ENCODE results near the gene POLD2.

POLD2 gene

GRCh38 chr7:44145969-44146911, 22.9 kb upstream of the POLD2 start:
- Histone ChIP-seq H3K9ac (ENCODE audit: low read length in 5 of 5) (peak overlapping the region in 1 of 5 donors; percentile 9), H3K9me3 (ENCODE audit: control insufficient read depth in 5 of 5, low read length in 5 of 5) (no peaks in the 10 kb centered on the region), H3K27me3 (ENCODE audit: control insufficient read depth in 5 of 5, insufficient read depth in 4 of 5, low read length in 5 of 5) (peaks cover 0 to 13% (median 10%) of the 10 kb centered on the region in 5 donors), H3K4me1 (ENCODE audit: control insufficient read depth in 5 of 5, insufficient read depth in 5 of 5, low read length in 5 of 5) (peaks cover 0 to 17% (median 14%) of the 10 kb centered on the region in 5 donors), H3K4me3 (ENCODE audit: low read depth in 1 of 5, low read length in 5 of 5) (peak overlapping the region in 4 of 5 donors; percentile 45 to 63 (median 52)), H3K36me3 (ENCODE audit: control insufficient read depth in 5 of 5, insufficient read depth in 5 of 5, low read length in 5 of 5) (no peaks in the 10 kb centered on the region), H3K27ac (ENCODE audit: low read depth, low read length) (no peak overlapping the region)

- H3K36me3 ChIP-seq (ENCODE audit: control insufficient read depth in 5 of 5, insufficient read depth in 5 of 5, low read length in 5 of 5), result no peaks in the 10 kb centered on the region
- peaks cover 0 to 13% (median 10%) of the 10 kb centered on the region in 5 donors for H3K27me3 ChIP-seq (ENCODE audit: control insufficient read depth in 5 of 5, insufficient read depth in 4 of 5, low read length in 5 of 5)
- peak overlapping the region in 1 of 5 donors; percentile 9 for H3K9ac ChIP-seq (ENCODE audit: low read length in 5 of 5)
- peaks cover 0 to 17% (median 14%) of the 10 kb centered on the region in 5 donors for H3K4me1 ChIP-seq (ENCODE audit: control insufficient read depth in 5 of 5, insufficient read depth in 5 of 5, low read length in 5 of 5)
- H3K9me3 ChIP-seq (ENCODE audit: control insufficient read depth in 5 of 5, low read length in 5 of 5), result no peaks in the 10 kb centered on the region
- H3K27ac ChIP-seq (ENCODE audit: low read depth, low read length), result no peak overlapping the region
- H3K4me3 ChIP-seq (ENCODE audit: low read depth in 1 of 5, low read length in 5 of 5), result peak overlapping the region in 4 of 5 donors; percentile 39 to 56 (median 48)
Observed at GRCh38 chr7:44145479-44145968, 22.2 kb upstream of the POLD2 start.

GRCh38 chr7:44144968-44145478, 21.7 kb upstream of the POLD2 start:
- Histone ChIP-seq H3K4me3 (ENCODE audit: low read depth in 1 of 5, low read length in 5 of 5) (peak overlapping the region in 2 of 5 donors; percentile 50 to 56), H3K36me3 (ENCODE audit: control insufficient read depth in 5 of 5, insufficient read depth in 5 of 5, low read length in 5 of 5) (no peaks in the 10 kb centered on the region), H3K4me1 (ENCODE audit: control insufficient read depth in 5 of 5, insufficient read depth in 5 of 5, low read length in 5 of 5) (peaks cover 0 to 17% (median 14%) of the 10 kb centered on the region in 5 donors), H3K9ac (ENCODE audit: low read length in 5 of 5) (no peak overlapping the region), H3K27ac (ENCODE audit: low read depth, low read length) (no peak overlapping the region), H3K9me3 (ENCODE audit: control insufficient read depth in 5 of 5, low read length in 5 of 5) (no peaks in the 10 kb centered on the region), H3K27me3 (ENCODE audit: control insufficient read depth in 5 of 5, insufficient read depth in 4 of 5, low read length in 5 of 5) (peaks cover 0 to 13% (median 10%) of the 10 kb centered on the region in 5 donors)

- Histone ChIP-seq H3K36me3 (ENCODE audit: control insufficient read depth in 5 of 5, insufficient read depth in 5 of 5, low read length in 5 of 5) (no peaks in the 10 kb centered on the region), H3K4me1 (ENCODE audit: control insufficient read depth in 5 of 5, insufficient read depth in 5 of 5, low read length in 5 of 5) (peaks cover 0 to 17% (median 14%) of the 10 kb centered on the region in 5 donors), H3K9ac (ENCODE audit: low read length in 5 of 5) (no peak overlapping the region), H3K27me3 (ENCODE audit: control insufficient read depth in 5 of 5, insufficient read depth in 4 of 5, low read length in 5 of 5) (peaks cover 0 to 13% (median 10%) of the 10 kb centered on the region in 5 donors), H3K27ac (ENCODE audit: low read depth, low read length) (no peak overlapping the region), H3K9me3 (ENCODE audit: control insufficient read depth in 5 of 5, low read length in 5 of 5) (no peaks in the 10 kb centered on the region), H3K4me3 (ENCODE audit: low read depth in 1 of 5, low read length in 5 of 5) (no peak overlapping the region)
Observed at GRCh38 chr7:44144426-44144967, 21.1 kb upstream of the POLD2 start.

- no peaks in the 10 kb centered on the region for H3K36me3 ChIP-seq (ENCODE audit: control insufficient read depth in 5 of 5, insufficient read depth in 5 of 5, low read length in 5 of 5)
- H3K9me3 ChIP-seq (ENCODE audit: control insufficient read depth in 5 of 5, low read length in 5 of 5), result no peaks in the 10 kb centered on the region
- no peak overlapping the region for H3K9ac ChIP-seq (ENCODE audit: low read length in 5 of 5)
- peaks cover 0 to 13% (median 10%) of the 10 kb centered on the region in 5 donors for H3K27me3 ChIP-seq (ENCODE audit: control insufficient read depth in 5 of 5, insufficient read depth in 4 of 5, low read length in 5 of 5)
- H3K27ac ChIP-seq (ENCODE audit: low read depth, low read length), result no peak overlapping the region
- H3K4me1 ChIP-seq (ENCODE audit: control insufficient read depth in 5 of 5, insufficient read depth in 5 of 5, low read length in 5 of 5), result peaks cover 0 to 17% (median 14%) of the 10 kb centered on the region in 5 donors
- H3K4me3 ChIP-seq (ENCODE audit: low read depth in 1 of 5, low read length in 5 of 5), result no peak overlapping the region
Observed at GRCh38 chr7:44143646-44144250, 20.4 kb upstream of the POLD2 start.

GRCh38 chr7:44142028-44142427, 18.7 kb upstream of the POLD2 start:
- Histone ChIP-seq H3K9me3 (ENCODE audit: control insufficient read depth in 5 of 5, low read length in 5 of 5) (no peaks in the 10 kb centered on the region), H3K27me3 (ENCODE audit: control insufficient read depth in 5 of 5, insufficient read depth in 4 of 5, low read length in 5 of 5) (peaks cover 0 to 13% (median 10%) of the 10 kb centered on the region in 5 donors), H3K36me3 (ENCODE audit: control insufficient read depth in 5 of 5, insufficient read depth in 5 of 5, low read length in 5 of 5) (no peaks in the 10 kb centered on the region), H3K4me3 (ENCODE audit: low read depth in 1 of 5, low read length in 5 of 5) (no peak overlapping the region), H3K9ac (ENCODE audit: low read length in 5 of 5) (no peak overlapping the region), H3K4me1 (ENCODE audit: control insufficient read depth in 5 of 5, insufficient read depth in 5 of 5, low read length in 5 of 5) (peaks cover 0 to 17% (median 14%) of the 10 kb centered on the region in 5 donors), H3K27ac (ENCODE audit: low read depth, low read length) (no peak overlapping the region)

- Histone ChIP-seq H3K9me3 (ENCODE audit: control insufficient read depth in 5 of 5, low read length in 5 of 5) (no peaks in the 10 kb centered on the region), H3K4me1 (ENCODE audit: control insufficient read depth in 5 of 5, insufficient read depth in 5 of 5, low read length in 5 of 5) (peaks cover 0 to 13% (median 11%) of the 10 kb centered on the region in 5 donors), H3K4me3 (ENCODE audit: low read depth in 1 of 5, low read length in 5 of 5) (no peak within 1 kb of the TSS), H3K27me3 (ENCODE audit: control insufficient read depth in 5 of 5, insufficient read depth in 4 of 5, low read length in 5 of 5) (peaks cover 0 to 11% (median 5%) of the 10 kb centered on the region in 5 donors), H3K36me3 (ENCODE audit: control insufficient read depth in 5 of 5, insufficient read depth in 5 of 5, low read length in 5 of 5) (no peaks in the 10 kb centered on the region), H3K27ac (ENCODE audit: low read depth, low read length) (no peak within 1 kb of the TSS), H3K9ac (ENCODE audit: low read length in 5 of 5) (no peak within 1 kb of the TSS)
Observed at GRCh38 chr7:44141221-44141850, 18.0 kb upstream of the POLD2 start, which contains the start of gene MYL7. MYL7 (minus strand) TSS chr7:44141332; CDS start chr7:44141305, 27 bp downstream.

- Histone ChIP-seq H3K27ac (ENCODE audit: low read depth, low read length) (no peak overlapping the region), H3K4me3 (ENCODE audit: low read depth in 1 of 5, low read length in 5 of 5) (no peak overlapping the region), H3K4me1 (ENCODE audit: control insufficient read depth in 5 of 5, insufficient read depth in 5 of 5, low read length in 5 of 5) (peaks cover 0 to 4% (median 4%) of the 10 kb centered on the region in 5 donors)
Observed at GRCh38 chr7:44140341-44140740, 17.0 kb upstream of the POLD2 start.

GRCh38 chr7:44139311-44140010, 16.1 kb upstream of the POLD2 start:
- Histone ChIP-seq H3K27me3 (ENCODE audit: control insufficient read depth in 5 of 5, insufficient read depth in 4 of 5, low read length in 5 of 5) (no peaks in the 10 kb centered on the region), H3K36me3 (ENCODE audit: control insufficient read depth in 5 of 5, insufficient read depth in 5 of 5, low read length in 5 of 5) (no peaks in the 10 kb centered on the region), H3K9ac (ENCODE audit: low read length in 5 of 5) (no peak overlapping the region), H3K4me3 (ENCODE audit: low read depth in 1 of 5, low read length in 5 of 5) (no peak overlapping the region), H3K27ac (ENCODE audit: low read depth, low read length) (no peak overlapping the region), H3K4me1 (ENCODE audit: control insufficient read depth in 5 of 5, insufficient read depth in 5 of 5, low read length in 5 of 5) (no peaks in the 10 kb centered on the region), H3K9me3 (ENCODE audit: control insufficient read depth in 5 of 5, low read length in 5 of 5) (no peaks in the 10 kb centered on the region)

More at GRCh38 chr7:44140341-44140740, 17.0 kb upstream of the POLD2 start:
- Histone ChIP-seq H3K9ac (ENCODE audit: low read length in 5 of 5) (no peak overlapping the region), H3K36me3 (ENCODE audit: control insufficient read depth in 5 of 5, insufficient read depth in 5 of 5, low read length in 5 of 5) (no peaks in the 10 kb centered on the region), H3K9me3 (ENCODE audit: control insufficient read depth in 5 of 5, low read length in 5 of 5) (no peaks in the 10 kb centered on the region), H3K27me3 (ENCODE audit: control insufficient read depth in 5 of 5, insufficient read depth in 4 of 5, low read length in 5 of 5) (peaks cover 0 to 8% (median 2%) of the 10 kb centered on the region in 5 donors)
